ENCODE data around the gene LILRA2. TPM values are rescaled to one million over a fixed set of nuclear protein-coding genes. Genes with fewer than 3 reads are reported as not detected.

LILRA2 gene
- total RNA-seq, 1 donor = not detected

- TF ChIP-seq CTCF (IDR thresholded peaks at IDR 0.05; ENCODE audit: insufficient read depth, low read depth, low read length) = no peak
- no peak overlapping the region for H3K4me3 ChIP-seq (ENCODE audit: low read depth, low read length)
- no peak for DNase-seq (ENCODE audit: low read depth)
Measured at GRCh38 chr19:54638683-54639082, 65.1 kb downstream of the LILRA2 start.

Small RNA genes lying within 50 kb of the gene (small RNA-seq; reads per million reads assigned to genes)
- not detected for gene AC245036.2

Other genes with a start within 250 kb of the LILRA2 start
- not detected in 2 replicates for gene LILRA4, start 234.6 kb upstream of the LILRA2 start, total RNA-seq
- gene LAIR1, start 208.9 kb upstream of the LILRA2 start, total RNA-seq = under 0.01 TPM in 1 of 2 replicates, not detected in the other
- not detected in 2 replicates for gene TTYH1, start 158.3 kb upstream of the LILRA2 start, total RNA-seq
- 39.7 and 40.6 TPM in 2 replicates for gene LENG8, start 124.6 kb upstream of the LILRA2 start, total RNA-seq
- gene LENG9, start 110.0 kb upstream of the LILRA2 start, total RNA-seq = 5.2 and 7.1 TPM in 2 replicates
- gene CDC42EP5, start 100.5 kb upstream of the LILRA2 start, total RNA-seq = 12.5 and 29.0 TPM in 2 replicates
- gene LAIR2, start 71.0 kb upstream of the LILRA2 start, total RNA-seq = not detected in 2 replicates
- gene LILRA1, start 19.8 kb downstream of the LILRA2 start, total RNA-seq = not detected in 2 replicates
- not detected in 2 replicates for gene LILRB1, start 56.7 kb downstream of the LILRA2 start, total RNA-seq
- gene LILRB4, start 89.2 kb downstream of the LILRA2 start, total RNA-seq = not detected in 2 replicates
- not detected in 2 replicates for gene KIR3DL3, start 150.7 kb downstream of the LILRA2 start, total RNA-seq
- gene KIR2DL3, start 164.7 kb downstream of the LILRA2 start, total RNA-seq = not detected in 2 replicates
- not detected in 2 replicates for gene KIR2DL1, start 196.0 kb downstream of the LILRA2 start, total RNA-seq
- not detected in 2 replicates for gene KIR2DL4, start 229.8 kb downstream of the LILRA2 start, total RNA-seq
- gene KIR3DL1, start 242.7 kb downstream of the LILRA2 start, total RNA-seq = not detected in 2 replicates

Data from fibroblast of villous mesenchyme (primary cell).